AG04449 (cell line): Measurements from ENCODE around the gene TNNC1.

Source experiments
- CTCF ChIA-PET: fragments of 350-600 bp; formaldehyde crosslinking; extraction: SDS; loops from one replicate; lab custom pipeline; 2021; ENCODE audit warnings: antibody characterized with exemption; lab: Yijun Ruan, JAX
- POLR2A ChIA-PET: fragments of 400-600, 350-600 bp; formaldehyde crosslinking; extraction: SDS; loops from one replicate; lab custom pipeline; 2020; ENCODE audit warnings: antibody characterized with exemption, inconsistent platforms; lab: Yijun Ruan, JAX
- DNase-seq: peaks from one replicate; pipeline ENCODE4 v3.0.0-alpha.2; 2010; ENCODE audit warnings: low read depth, low spot score
- H3K4me3 ChIP-seq: 2 replicates; pipeline ENCODE4 v1.5.1; 2011; ENCODE audit warnings: low read depth, mild to moderate bottlenecking, control low read depth, low read length
- CTCF ChIP-seq: IDR thresholded peaks from one replicate; pipeline ENCODE4 v1.5.1; 2011; ENCODE audit warnings: mild to moderate bottlenecking, moderate library complexity, low read length, control low read depth, inconsistent platforms; ENCODE audit not compliant: insufficient read depth; ENCODE audit errors: missing control alignments

TNNC1 gene

GRCh38 chr3:52487050-52487787 lies 33.4 kb upstream of the TNNC1 start:
- ChIA-PET CTCF (no interaction called here), POLR2A (no interaction called here)
- H3K4me3 ChIP-seq, result no peak overlapping the region

GRCh38 chr3:52484680-52485461 lies 31.0 kb upstream of the TNNC1 start:
- POLR2A ChIA-PET, result no interaction called here
- H3K4me3 ChIP-seq, result no peak overlapping the region
- CTCF ChIA-PET, result no interaction called here
- TF ChIP-seq CTCF, result no peak
- no peak for DNase-seq

More at GRCh38 chr3:52487050-52487787, 33.4 kb upstream of the TNNC1 start:
- no peak for TF ChIP-seq CTCF
- no peak for DNase-seq

- TF ChIP-seq CTCF, result no peak
- H3K4me3 ChIP-seq, result no peak overlapping the region
- DNase-seq, result peak; percentile 42
- ChIA-PET CTCF (interaction anchor here (0.8 to 1.6 kb wide), 2 partner anchors 13 to 27 kb away, joined by 3 to 5 read pairs; no protein-coding TSS in a partner anchor), POLR2A (no interaction called here)
Measured at GRCh38 chr3:52483577-52484381, 29.9 kb upstream of the TNNC1 start.

GRCh38 chr3:52483081-52483480 lies 29.2 kb upstream of the TNNC1 start:
- TF ChIP-seq CTCF, result no peak
- ChIA-PET POLR2A (no interaction called here), CTCF (interaction anchor here (0.8 to 3.3 kb wide), 3 partner anchors 11 to 26 kb away, joined by 3 to 19 read pairs (median 5); no protein-coding TSS in a partner anchor)
- no peak overlapping the region for H3K4me3 ChIP-seq
- DNase-seq, result no peak

GRCh38 chr3:52481819-52482521 lies 28.1 kb upstream of the TNNC1 start:
- ChIA-PET CTCF (interaction anchor here (1.0 to 3.3 kb wide), 5 partner anchors 9 to 25 kb away, joined by 4 to 19 read pairs (median 5); no protein-coding TSS in a partner anchor), POLR2A (interaction anchor here (0.7 kb wide), 1 partner anchor 19 kb away, joined by 4 read pairs; no protein-coding TSS in a partner anchor)

More at GRCh38 chr3:52481819-52482521, 28.1 kb upstream of the TNNC1 start:
- TF ChIP-seq CTCF, result peak; percentile 55
- no peak for DNase-seq
- no peak overlapping the region for H3K4me3 ChIP-seq
